AG04450 (cell line): ENCODE results near the gene KIAA1217. TPM values are rescaled to one million over a fixed set of nuclear protein-coding genes. Genes with fewer than 3 reads are reported as not detected.

Experiments used
- CTCF ChIA-PET: fragments of 300-600, 350-600 bp; formaldehyde crosslinking; extraction: SDS; loops from one replicate; lab custom pipeline; 2022; ENCODE audit warnings: antibody characterized with exemption, inconsistent platforms; lab: Charles Lee
- POLR2A ChIA-PET: fragments of 350-600 bp; formaldehyde crosslinking; extraction: SDS; loops from one replicate; lab custom pipeline; 2021; ENCODE audit warnings: antibody characterized with exemption, inconsistent platforms; lab: Yijun Ruan, JAX
- DNase-seq: peaks from one replicate; pipeline ENCODE4 v3.0.0-alpha.2; 2011; ENCODE audit warnings: low read depth, low spot score
- H3K27ac ChIP-seq: one replicate; pipeline ENCODE4 v1.5.1; 2012; ENCODE audit warnings: low read depth, low read length, control low read depth
- H3K27me3 ChIP-seq: one replicate; pipeline ENCODE4 v1.6.0; 2012; ENCODE audit warnings: low read length; ENCODE audit not compliant: control insufficient read depth, insufficient read depth
- H3K4me3 ChIP-seq: 2 replicates; pipeline ENCODE4 v1.5.1; 2011; ENCODE audit warnings: mild to moderate bottlenecking, low read depth, low read length, control low read depth
- H3K9me3 ChIP-seq: 2 replicates; pipeline ENCODE4 v1.5.1; 2012; ENCODE audit warnings: low read length; ENCODE audit not compliant: control insufficient read depth, insufficient read depth
- CTCF ChIP-seq: IDR thresholded peaks from 2 replicates; pipeline ENCODE4 v1.5.1; 2011; ENCODE audit warnings: low read depth, low read length, control low read depth, inconsistent platforms
- polyA plus RNA-seq: library from polyadenylated mRNA; depleted of rRNA; stranded (reverse); fragments of >200 nt; gene quantifications from 2 replicates; pipeline ENCODE4 v1.2.3, GENCODE V29; 2011

KIAA1217 gene
- polyA plus RNA-seq, 1 experiment = 5.4 TPM

- Histone ChIP-seq H3K4me3 (no peak overlapping the region), H3K27ac (no peak overlapping the region), H3K27me3 (peaks cover 5% of the 10 kb centered on the region), H3K9me3 (no peaks in the 10 kb centered on the region)
- no peak for DNase-seq
- POLR2A ChIA-PET = interaction anchor here (0.6 kb wide), 1 partner anchor 563 kb away, joined by 3 read pairs; no protein-coding TSS in a partner anchor
- no peak for TF ChIP-seq CTCF
- CTCF ChIA-PET = interaction anchor here (0.7 kb wide), 1 partner anchor 512 kb away, joined by 5 read pairs; no protein-coding TSS in a partner anchor
Observed at GRCh38 chr10:24568042-24568441, 359.1 kb downstream of the KIAA1217 start.

- no peak for DNase-seq
- TF ChIP-seq CTCF = no peak
- CTCF ChIA-PET = no interaction called here
- POLR2A ChIA-PET = interaction anchor here (0.6 kb wide), 1 partner anchor 116 kb away, joined by 3 read pairs; no protein-coding TSS in a partner anchor
- H3K27me3 ChIP-seq = peaks cover 5% of the 10 kb centered on the region
- H3K4me3 ChIP-seq = no peak overlapping the region
- no peak overlapping the region for H3K27ac ChIP-seq
- no peaks in the 10 kb centered on the region for H3K9me3 ChIP-seq
Observed at GRCh38 chr10:24569330-24569796, 360.4 kb downstream of the KIAA1217 start.

- Histone ChIP-seq H3K27me3 (peaks cover 5% of the 10 kb centered on the region), H3K9me3 (no peaks in the 10 kb centered on the region), H3K4me3 (no peak overlapping the region), H3K27ac (no peak overlapping the region)
- CTCF ChIA-PET = no interaction called here
- no peak for DNase-seq
- TF ChIP-seq CTCF = no peak
- POLR2A ChIA-PET = no interaction called here
Observed at GRCh38 chr10:24569828-24570657, 361.1 kb downstream of the KIAA1217 start.

GRCh38 chr10:24570658-24571426, 361.9 kb downstream of the KIAA1217 start:
- no peak for DNase-seq
- Histone ChIP-seq H3K4me3 (no peak overlapping the region), H3K27me3 (peaks cover 5% of the 10 kb centered on the region), H3K9me3 (no peaks in the 10 kb centered on the region), H3K27ac (no peak overlapping the region)
- no peak for TF ChIP-seq CTCF
- CTCF ChIA-PET = interaction anchor here (0.8 to 1.9 kb wide), 2 partner anchors 14 to 576 kb away, joined by 4 to 6 read pairs; no protein-coding TSS in a partner anchor
- POLR2A ChIA-PET = no interaction called here
